ENCODE results near the gene CDC42BPA.

- TF ChIP-seq CTCF (IDR thresholded peaks at IDR 0.05) (no peak), POLR2A (IDR thresholded peaks at IDR 0.05) (no peak)
Measured at GRCh38 chr1:227086636-227087035, 231.7 kb downstream of the CDC42BPA start.
